ENCODE data around the gene ANO4.

The ANO4 gene

GRCh38 chr12:101066489-101066888 lies 271.9 kb downstream of the ANO4 start:
- no peaks in the 10 kb centered on the region for H3K4me1 ChIP-seq (ENCODE audit: control insufficient read depth in 1 of 2, insufficient read depth in 1 of 2, low read depth in 1 of 2, low read length in 1 of 2)
- no peak overlapping the region for H3K4me3 ChIP-seq (ENCODE audit: low read depth in 1 of 2, low read length in 1 of 2)
- no peaks in the 10 kb centered on the region for H3K27me3 ChIP-seq
- no peaks in the 10 kb centered on the region for H3K9me3 ChIP-seq
- H3K36me3 ChIP-seq, result no peaks in the 10 kb centered on the region
- no peak overlapping the region for H3K27ac ChIP-seq
- TF ChIP-seq, protein P1, sequence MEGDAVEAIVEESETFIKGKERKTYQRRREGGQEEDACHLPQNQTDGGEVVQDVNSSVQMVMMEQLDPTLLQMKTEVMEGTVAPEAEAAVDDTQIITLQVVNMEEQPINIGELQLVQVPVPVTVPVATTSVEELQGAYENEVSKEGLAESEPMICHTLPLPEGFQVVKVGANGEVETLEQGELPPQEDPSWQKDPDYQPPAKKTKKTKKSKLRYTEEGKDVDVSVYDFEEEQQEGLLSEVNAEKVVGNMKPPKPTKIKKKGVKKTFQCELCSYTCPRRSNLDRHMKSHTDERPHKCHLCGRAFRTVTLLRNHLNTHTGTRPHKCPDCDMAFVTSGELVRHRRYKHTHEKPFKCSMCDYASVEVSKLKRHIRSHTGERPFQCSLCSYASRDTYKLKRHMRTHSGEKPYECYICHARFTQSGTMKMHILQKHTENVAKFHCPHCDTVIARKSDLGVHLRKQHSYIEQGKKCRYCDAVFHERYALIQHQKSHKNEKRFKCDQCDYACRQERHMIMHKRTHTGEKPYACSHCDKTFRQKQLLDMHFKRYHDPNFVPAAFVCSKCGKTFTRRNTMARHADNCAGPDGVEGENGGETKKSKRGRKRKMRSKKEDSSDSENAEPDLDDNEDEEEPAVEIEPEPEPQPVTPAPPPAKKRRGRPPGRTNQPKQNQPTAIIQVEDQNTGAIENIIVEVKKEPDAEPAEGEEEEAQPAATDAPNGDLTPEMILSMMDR (IDR thresholded peaks at IDR 0.05), result no peak

GRCh38 chr12:101068402-101068801 lies 273.8 kb downstream of the ANO4 start:
- H3K27ac ChIP-seq, result no peak overlapping the region
- H3K4me1 ChIP-seq (ENCODE audit: control insufficient read depth in 1 of 2, insufficient read depth in 1 of 2, low read depth in 1 of 2, low read length in 1 of 2), result no peaks in the 10 kb centered on the region
- TF ChIP-seq, protein P1 (IDR thresholded peaks at IDR 0.05), result no peak
- H3K36me3 ChIP-seq, result no peaks in the 10 kb centered on the region
- no peak overlapping the region for H3K4me3 ChIP-seq (ENCODE audit: low read depth in 1 of 2, low read length in 1 of 2)
- no peaks in the 10 kb centered on the region for H3K27me3 ChIP-seq
- H3K9me3 ChIP-seq, result no peaks in the 10 kb centered on the region

DNA sequence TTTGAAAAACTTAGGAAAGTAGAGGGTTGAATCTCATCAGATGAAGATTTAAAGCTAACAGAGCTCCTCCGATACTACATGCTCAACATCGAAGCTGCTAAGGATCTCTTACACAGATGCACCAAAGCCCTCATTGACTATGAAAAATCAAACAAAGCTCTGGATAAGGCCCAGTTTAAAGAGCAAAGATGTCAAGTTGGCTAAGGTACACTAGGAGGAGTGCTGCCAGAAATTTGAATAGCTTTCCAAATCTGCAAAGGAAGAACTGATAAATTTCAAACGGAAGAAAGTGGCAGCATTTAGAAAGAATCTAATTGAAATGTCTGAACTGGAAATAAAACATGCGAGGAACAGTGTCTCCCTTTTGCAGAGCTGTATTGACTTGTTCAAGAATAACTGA lies 274.3 kb downstream of the ANO4 start:
- Histone ChIP-seq H3K36me3 (no peaks in the 10 kb centered on the region), H3K27ac (no peak overlapping the region), H3K4me1 (ENCODE audit: control insufficient read depth in 1 of 2, insufficient read depth in 1 of 2, low read depth in 1 of 2, low read length in 1 of 2) (no peaks in the 10 kb centered on the region), H3K9me3 (no peaks in the 10 kb centered on the region), H3K4me3 (ENCODE audit: low read depth in 1 of 2, low read length in 1 of 2) (no peak overlapping the region), H3K27me3 (no peaks in the 10 kb centered on the region)
- TF ChIP-seq, protein P1 (IDR thresholded peaks at IDR 0.05), result no peak

GRCh38 chr12:101074940-101075680 lies 280.5 kb downstream of the ANO4 start:
- H3K27me3 ChIP-seq, result no peaks in the 10 kb centered on the region
- no peaks in the 10 kb centered on the region for H3K36me3 ChIP-seq
- no peak overlapping the region for H3K4me3 ChIP-seq (ENCODE audit: low read depth in 1 of 2, low read length in 1 of 2)
- no peaks in the 10 kb centered on the region for H3K9me3 ChIP-seq
- H3K27ac ChIP-seq, result no peak overlapping the region
- TF ChIP-seq, protein P1 (IDR thresholded peaks at IDR 0.05), result no peak
- no peaks in the 10 kb centered on the region for H3K4me1 ChIP-seq (ENCODE audit: control insufficient read depth in 1 of 2, insufficient read depth in 1 of 2, low read depth in 1 of 2, low read length in 1 of 2)

- TF ChIP-seq, protein P1 (IDR thresholded peaks at IDR 0.05), result no peak
- Histone ChIP-seq H3K4me3 (ENCODE audit: low read depth in 1 of 2, low read length in 1 of 2) (no peak overlapping the region), H3K4me1 (ENCODE audit: control insufficient read depth in 1 of 2, insufficient read depth in 1 of 2, low read depth in 1 of 2, low read length in 1 of 2) (no peaks in the 10 kb centered on the region), H3K36me3 (no peaks in the 10 kb centered on the region), H3K27ac (no peak overlapping the region), H3K27me3 (no peaks in the 10 kb centered on the region), H3K9me3 (no peaks in the 10 kb centered on the region)
These were observed 282.3 kb downstream of the ANO4 start for GRCh38 chr12:101076921-101077320.
